PC-3 (cell line): ENCODE measurements around the gene TMEM18. TPM values are rescaled to one million over a fixed set of nuclear protein-coding genes. Genes with fewer than 3 reads are reported as not detected.

Experiments used
- ATAC-seq: fragments of 200-7000 bp; cut with Tn5 transposase; 2 replicates; pipeline ENCODE4 v1.9.1; 2020; ENCODE audit warnings: mild to moderate bottlenecking, moderate library complexity
- Bru-seq: library from RNA; stranded (reverse); fragments of 400-500 nt; gene quantifications from one replicate; lab custom pipeline; 2021; lab: Mats Ljungman, UMichigan
- BruChase-seq, 2 experiments: library from RNA; stranded (reverse); fragments of 400-500 nt; gene quantifications; one replicate each; lab custom pipeline; 2021; lab: Mats Ljungman, UMichigan
- BruUV-seq: library from RNA; stranded (reverse); fragments of 400-500 nt; replicated peaks from 2 replicates; lab custom pipeline; 2021; lab: Mats Ljungman, UMichigan
- CTCF ChIA-PET: fragments of 300-600 bp; sonication (Branson Sonifier 250); formaldehyde crosslinking; loops from one replicate; lab custom pipeline; 2022; ENCODE audit warnings: antibody characterized with exemption; lab: Charles Lee
- POLR2A ChIA-PET: fragments of 300-600 bp; sonication (Branson Sonifier 250); formaldehyde crosslinking; loops from one replicate; lab custom pipeline; 2022; ENCODE audit warnings: antibody characterized with exemption; ENCODE audit not compliant: unreplicated experiment; lab: Charles Lee
- DNase-seq: peaks from one replicate; pipeline ENCODE4 v3.0.0-alpha.2; 2015
- H2AFZ ChIP-seq: fragments of 300-600 bp; sonication (generic); 2 replicates; pipeline ENCODE4 v1.6.0; 2016; ENCODE audit warnings: antibody characterized with exemption, low read length
- H3F3A ChIP-seq: fragments of 300-600 bp; sonication (generic); one replicate; pipeline ENCODE4 v1.6.0; 2017; ENCODE audit warnings: antibody characterized with exemption, low read length, control low read depth, mild to moderate bottlenecking; ENCODE audit not compliant: unreplicated experiment
- H3K27ac ChIP-seq: fragments of 300-600 bp; sonication (generic); 2 replicates; pipeline ENCODE4 v1.5.1; 2016; ENCODE audit warnings: mild to moderate bottlenecking, low read length
- H3K27me3 ChIP-seq: fragments of 300-600 bp; sonication (generic); 2 replicates; pipeline ENCODE4 v1.6.1; 2016; ENCODE audit warnings: low read length, mixed read lengths
- H3K36me3 ChIP-seq: fragments of 300-600 bp; sonication (generic); 2 replicates; pipeline ENCODE4 v1.6.1; 2016; ENCODE audit warnings: low read depth, mixed run types, low read length, mixed read lengths
- H3K4me1 ChIP-seq: fragments of 300-600 bp; sonication (generic); 2 replicates; pipeline ENCODE4 v1.5.1; 2016; ENCODE audit warnings: low read length; ENCODE audit not compliant: insufficient read depth
- H3K4me2 ChIP-seq: fragments of 300-600 bp; sonication (generic); 2 replicates; pipeline ENCODE4 v1.6.0; 2016; ENCODE audit warnings: low read length
- H3K4me3 ChIP-seq: fragments of 300-600 bp; sonication (generic); 2 replicates; pipeline ENCODE4 v1.5.1; 2016; ENCODE audit warnings: mild to moderate bottlenecking, low read length, mixed read lengths
- H3K79me2 ChIP-seq: fragments of 300-600 bp; sonication (generic); 2 replicates; pipeline ENCODE4 v1.6.1; 2017; ENCODE audit warnings: low read length, mixed read lengths
- H3K9ac ChIP-seq: fragments of 300-600 bp; sonication (generic); 2 replicates; pipeline ENCODE4 v1.6.0; 2016; ENCODE audit warnings: mild to moderate bottlenecking, low read length
- H3K9me2 ChIP-seq: fragments of 300-600 bp; sonication (generic); replicated peaks from 2 replicates; pipeline ENCODE4 v1.6.1; 2016; ENCODE audit warnings: mixed run types, low read length, mixed read lengths
- H3K9me3 ChIP-seq: fragments of 300-600 bp; sonication (generic); 2 replicates; pipeline ENCODE4 v1.6.1; 2016; ENCODE audit warnings: low read length, mixed read lengths
- H4K20me1 ChIP-seq: fragments of 300-600 bp; sonication (generic); 2 replicates; pipeline ENCODE4 v1.6.1; 2016; ENCODE audit warnings: low read length, mixed read lengths
- CTCF ChIP-seq: fragments of 300-600 bp; sonication (generic); conservative IDR thresholded peaks from 2 replicates; pipeline ENCODE4 v1.5.1; 2017; ENCODE audit warnings: antibody characterized with exemption, low read depth, mild to moderate bottlenecking, low read length
- EZH2 ChIP-seq: fragments of 300-600 bp; sonication (generic); IDR thresholded peaks from one replicate; pipeline ENCODE4 v1.6.1; 2017; ENCODE audit warnings: antibody characterized with exemption, mild to moderate bottlenecking, low read length; ENCODE audit not compliant: unreplicated experiment
- EZH2phosphoT487 ChIP-seq: fragments of 300-600 bp; sonication (generic); IDR thresholded peaks from 2 replicates; pipeline ENCODE4 v1.6.1; 2018; ENCODE audit warnings: mild to moderate bottlenecking, antibody characterized with exemption, low read length, borderline replicate concordance
- intact Hi-C: fragments of 100-400 bp; cut with micrococcal nuclease; formaldehyde crosslinking; loops from 2 replicates; pipeline ENCODE4 v1.9.0; 2023
- long read RNA-seq: library from polyadenylated mRNA; unstranded; transcript quantifications from one replicate; pipeline ENCODE4 v2.0.0, GENCODE V29; 2021; ENCODE audit not compliant: unreplicated experiment
- total RNA-seq: library from RNA; depleted of rRNA; stranded (reverse); fragments of >200 nt; gene quantifications from 2 replicates; pipeline ENCODE4 v1.2.3, GENCODE V29; 2014; rRNA removed

Gene TMEM18
- 25.5 and 30.8 TPM in 2 replicates for total RNA-seq
- percentile 81 among the genes with signal in this experiment for Bru-seq, nascent RNA
- BruChase-seq, experiment 1, labeled RNA remaining after a 6-hour chase, result percentile 80 among the genes with signal in this experiment
- percentile 85 among the genes with signal in this experiment for BruChase-seq, experiment 2, labeled RNA remaining after a 2-hour chase
- long read RNA-seq, transcript TMEM18-205 (6 exons, 2,572 nt), result major isoform, 10 of 49 reads
- long read RNA-seq, partial matches to known transcripts, result 15 of 49 reads
- long read RNA-seq, other reads (novel, unspliced or antisense), result 16 of 49 reads

- Histone ChIP-seq H3K27me3 (no peaks in the 10 kb centered on the region), H3K4me2 (peak within 1 kb of the TSS; percentile 97), H3K27ac (peak within 1 kb of the TSS; percentile 93), H3K9me2 (no peaks in the 10 kb centered on the region), H3F3A (peaks cover 12% of the 10 kb centered on the region), H3K9me3 (no peaks in the 10 kb centered on the region), H3K36me3 (peaks cover 16% of the 10 kb centered on the region), H4K20me1 (peaks cover 28% of the 10 kb centered on the region), H3K4me3 (peak within 1 kb of the TSS; percentile 85), H3K4me1 (peaks cover 40% of the 10 kb centered on the region), H2AFZ (peak within 1 kb of the TSS; percentile 84), H3K79me2 (peaks cover 40% of the 10 kb centered on the region), H3K9ac (peak within 1 kb of the TSS; percentile 97)
- BruUV-seq, result TSS peak; percentile 92
- DNase-seq, result peak; percentile 98
- ChIA-PET POLR2A (interaction anchor here (0.7 kb wide), 1 partner anchor 64 kb away, joined by 3 read pairs; no protein-coding TSS in a partner anchor), CTCF (interaction anchor here (0.7 kb wide), 1 partner anchor 1860 kb away, joined by 4 read pairs; no protein-coding TSS in a partner anchor)
- peak; percentile 43 for ATAC-seq
- intact Hi-C loops, result loop anchor here (2.0 to 10.0 kb wide), 3 partner anchors 63 to 1057 kb away; partner anchors contain the start of genes ACP1 and SH3YL1
- peak; percentile 22; the same call in 1 of the 2 replicates for TF ChIP-seq CTCF
- no peak for TF ChIP-seq EZH2
Measured at GRCh38 chr2:677056-677958, at the start of gene TMEM18. Gene TMEM18 (minus strand): TSS chr2:677406. CDS start chr2:677345, 61 bp downstream.

- H3K4me1 ChIP-seq, result no peaks in the 10 kb centered on the region
- H3K27ac ChIP-seq, result no peak overlapping the region
- no peaks in the 10 kb centered on the region for H3K9me2 ChIP-seq
- H3K36me3 ChIP-seq, result no peaks in the 10 kb centered on the region
- H3K79me2 ChIP-seq, result no peaks in the 10 kb centered on the region
- intact Hi-C loops, result no loop called here
- ATAC-seq, result no peak
- peaks cover 38% of the 10 kb centered on the region for H3K27me3 ChIP-seq
- H4K20me1 ChIP-seq, result no peaks in the 10 kb centered on the region
- POLR2A ChIA-PET, result no interaction called here
- H3K4me3 ChIP-seq, result no peak overlapping the region
- no peak for TF ChIP-seq EZH2phosphoT487
- TF ChIP-seq EZH2, result no peak
- TF ChIP-seq CTCF, result no peak
- CTCF ChIA-PET, result no interaction called here
- no peak overlapping the region for H3K9ac ChIP-seq
- H3F3A ChIP-seq, result no peaks in the 10 kb centered on the region
- H2AFZ ChIP-seq, result no peak overlapping the region
- no peak overlapping the region for H3K4me2 ChIP-seq
- BruUV-seq, result no TSS peak
- no peak for DNase-seq
- H3K9me3 ChIP-seq, result no peaks in the 10 kb centered on the region
Measured at GRCh38 chr2:726169-726568, 49.0 kb upstream of the TMEM18 start.
